Measurements from ENCODE around the gene TIE1.

- TF ChIP-seq POLR2AphosphoS5 (IDR thresholded peaks at IDR 0.05; ENCODE audit: low read depth, low read length) (no peak), SIN3A (IDR thresholded peaks at IDR 0.05; ENCODE audit: borderline replicate concordance, insufficient read depth, low read length) (no peak), REST (IDR thresholded peaks at IDR 0.05; ENCODE audit: insufficient read depth in 1 of 2, low read depth in 2 of 2, low read length in 2 of 2) (no peak), FOXP2 (optimal IDR thresholded peaks at IDR 0.05; ENCODE audit: borderline replicate concordance, extremely low read depth, extremely low read length, insufficient read depth) (no peak)
Measured at GRCh38 chr1:43286115-43286514, 14.7 kb upstream of the TIE1 start.

Data from PFSK-1 (cell line).